GM12864 (cell line): ENCODE results near the gene SMCHD1.
"Not testable (repeated sequence)": the region's sequence is repeated elsewhere in the genome, so short reads cannot be mapped to it uniquely, and the experiment has no call there.

ENCODE experiments used
- DNase-seq: peaks from one replicate; pipeline ENCODE4 v3.0.0-alpha.2; 2011; ENCODE audit warnings: low read depth
- H3K4me3 ChIP-seq: 2 replicates; pipeline ENCODE4 v1.5.1; 2011; ENCODE audit warnings: mild to moderate bottlenecking, low read depth, low read length, control low read depth
- TF ChIP-seq, protein P1 (sequence below): IDR thresholded peaks from 2 replicates; pipeline ENCODE4 v1.5.1; 2011; ENCODE audit warnings: low read depth, mild to moderate bottlenecking, moderate library complexity, low read length, control low read depth, inconsistent platforms; ENCODE audit errors: missing control alignments

Gene SMCHD1

DNA sequence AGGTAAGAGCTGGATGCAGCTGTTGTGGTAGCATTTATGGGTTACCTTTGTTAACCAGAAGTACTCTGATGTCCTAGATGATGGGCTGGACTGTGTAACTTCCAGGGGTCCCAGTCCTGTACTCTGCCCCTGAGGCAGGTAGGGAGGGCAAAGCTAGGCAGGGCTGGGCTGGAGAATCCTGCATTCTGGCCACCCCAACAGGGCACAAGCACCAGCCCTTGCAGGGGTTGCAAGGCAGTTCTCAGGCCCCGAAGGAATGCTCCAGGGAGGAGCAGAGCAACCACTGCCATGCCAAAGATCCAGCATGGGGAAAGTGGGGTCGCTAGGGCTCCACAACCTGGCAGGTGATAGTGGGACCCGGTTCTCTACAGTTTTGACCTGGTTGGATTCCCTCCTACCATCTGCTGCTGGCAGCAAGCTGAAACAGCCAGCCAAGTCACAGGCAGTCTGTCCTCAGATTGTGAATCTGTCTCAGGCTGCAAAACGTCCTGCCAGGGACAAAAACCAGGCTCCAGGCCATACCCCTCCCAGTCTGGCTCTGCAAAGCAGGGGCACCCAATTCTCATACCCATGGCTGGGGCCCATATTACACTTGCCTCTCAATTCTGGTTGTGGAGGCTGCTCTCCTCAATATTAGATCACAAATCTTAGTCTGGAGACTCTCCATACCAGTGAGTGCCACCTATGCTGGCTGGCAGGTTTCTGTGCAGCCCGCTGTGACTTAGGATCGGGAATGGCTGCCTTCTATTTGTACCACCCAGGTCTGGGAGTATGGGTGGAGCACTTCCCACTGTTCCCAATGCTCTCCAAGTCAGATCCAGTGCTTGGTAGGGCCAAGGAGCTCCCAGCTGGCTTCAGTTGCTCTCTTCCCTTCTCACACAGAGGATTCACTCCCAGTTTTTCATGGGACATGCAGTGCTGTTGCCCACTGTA, 61.1 kb downstream of the SMCHD1 start:
- no peak for DNase-seq
- H3K4me3 ChIP-seq = no peak overlapping the region
- TF ChIP-seq, protein P1, sequence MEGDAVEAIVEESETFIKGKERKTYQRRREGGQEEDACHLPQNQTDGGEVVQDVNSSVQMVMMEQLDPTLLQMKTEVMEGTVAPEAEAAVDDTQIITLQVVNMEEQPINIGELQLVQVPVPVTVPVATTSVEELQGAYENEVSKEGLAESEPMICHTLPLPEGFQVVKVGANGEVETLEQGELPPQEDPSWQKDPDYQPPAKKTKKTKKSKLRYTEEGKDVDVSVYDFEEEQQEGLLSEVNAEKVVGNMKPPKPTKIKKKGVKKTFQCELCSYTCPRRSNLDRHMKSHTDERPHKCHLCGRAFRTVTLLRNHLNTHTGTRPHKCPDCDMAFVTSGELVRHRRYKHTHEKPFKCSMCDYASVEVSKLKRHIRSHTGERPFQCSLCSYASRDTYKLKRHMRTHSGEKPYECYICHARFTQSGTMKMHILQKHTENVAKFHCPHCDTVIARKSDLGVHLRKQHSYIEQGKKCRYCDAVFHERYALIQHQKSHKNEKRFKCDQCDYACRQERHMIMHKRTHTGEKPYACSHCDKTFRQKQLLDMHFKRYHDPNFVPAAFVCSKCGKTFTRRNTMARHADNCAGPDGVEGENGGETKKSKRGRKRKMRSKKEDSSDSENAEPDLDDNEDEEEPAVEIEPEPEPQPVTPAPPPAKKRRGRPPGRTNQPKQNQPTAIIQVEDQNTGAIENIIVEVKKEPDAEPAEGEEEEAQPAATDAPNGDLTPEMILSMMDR = no peak

DNA sequence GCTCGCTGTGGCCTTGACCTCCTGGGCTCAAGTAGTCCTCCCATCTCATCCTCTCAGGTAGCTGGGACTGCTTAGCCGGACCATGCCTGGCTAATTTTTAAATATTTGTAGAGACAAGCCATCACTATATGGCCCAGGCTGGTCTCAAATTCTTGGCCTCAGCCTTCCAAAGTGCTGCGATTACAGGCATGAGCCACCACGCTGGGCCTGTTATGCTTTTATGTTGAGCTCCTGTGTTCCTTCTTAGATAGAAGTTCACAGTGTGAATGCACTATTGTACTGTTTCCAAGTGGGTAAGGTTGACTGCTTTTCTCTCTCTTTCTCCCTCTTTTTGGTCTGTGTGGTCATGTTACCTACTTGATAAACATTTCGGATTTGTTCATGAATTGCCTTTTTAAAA, 61.9 kb downstream of the SMCHD1 start:
- TF ChIP-seq, protein P1 = no peak
- no peak overlapping the region for H3K4me3 ChIP-seq
- no peak for DNase-seq

DNA sequence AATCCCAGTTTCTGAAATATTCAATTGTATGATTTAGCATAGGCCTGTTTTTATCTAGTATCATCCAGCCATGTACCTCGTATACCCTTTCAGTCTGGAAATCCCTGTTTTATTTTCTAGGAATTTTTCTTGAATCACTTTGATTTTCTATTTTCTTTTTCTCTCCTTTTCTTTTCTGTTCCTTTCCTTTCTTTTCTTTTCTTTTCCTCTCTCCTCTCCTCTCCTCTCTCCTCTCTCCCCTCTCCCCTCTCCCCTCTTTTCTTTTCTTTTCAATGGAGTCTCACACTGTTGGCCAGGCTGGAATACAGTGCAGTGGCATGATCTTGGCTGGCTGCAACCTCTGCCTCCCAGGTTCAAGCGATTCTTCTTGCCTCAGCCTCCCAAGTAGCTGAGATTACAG, 63.5 kb downstream of the SMCHD1 start:
- no peak overlapping the region for H3K4me3 ChIP-seq
- TF ChIP-seq, protein P1 = no peak
- no peak for DNase-seq

DNA sequence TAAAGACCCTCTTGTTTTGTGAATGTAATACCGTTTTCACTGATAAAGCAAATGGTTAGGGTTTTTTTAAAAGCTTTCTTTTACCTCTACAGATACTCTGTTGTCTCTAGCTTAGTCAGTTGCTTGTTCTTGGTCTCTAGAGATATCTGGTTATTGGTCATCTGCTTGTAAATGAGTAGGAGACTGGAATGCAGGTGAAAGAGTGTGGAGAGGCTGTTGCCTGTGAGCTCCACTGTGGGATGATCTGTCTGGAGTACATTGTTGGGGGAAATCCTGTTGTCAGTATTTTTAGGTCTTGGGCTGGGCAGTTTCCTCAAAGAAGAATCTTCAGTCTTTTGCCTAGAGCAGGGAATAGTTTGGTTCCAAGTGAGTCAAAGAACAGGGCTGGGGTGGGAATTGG, 67.7 kb downstream of the SMCHD1 start:
- H3K4me3 ChIP-seq = no peak overlapping the region
- TF ChIP-seq, protein P1 = no peak
- no peak for DNase-seq

DNA sequence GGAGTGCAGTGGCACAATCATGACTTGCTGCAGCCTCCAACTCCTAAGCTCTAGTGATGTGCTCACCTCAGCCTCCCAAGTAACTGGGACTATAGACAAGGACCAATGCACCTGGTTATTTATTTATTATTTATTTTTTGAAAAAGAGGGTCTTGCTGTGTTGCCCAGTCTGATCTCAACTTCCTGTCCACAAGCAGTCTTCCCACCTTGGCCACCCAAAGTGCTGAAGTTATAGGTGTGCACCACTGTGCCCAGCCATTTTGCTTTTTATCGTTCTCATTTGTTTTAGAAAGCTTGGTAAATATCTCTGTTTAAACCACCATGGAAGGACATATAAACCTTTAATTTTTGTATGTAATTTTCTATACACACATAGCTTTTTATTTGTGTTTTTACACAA, 74.2 kb downstream of the SMCHD1 start:
- no peak for DNase-seq
- TF ChIP-seq, protein P1 = no peak

DNA sequence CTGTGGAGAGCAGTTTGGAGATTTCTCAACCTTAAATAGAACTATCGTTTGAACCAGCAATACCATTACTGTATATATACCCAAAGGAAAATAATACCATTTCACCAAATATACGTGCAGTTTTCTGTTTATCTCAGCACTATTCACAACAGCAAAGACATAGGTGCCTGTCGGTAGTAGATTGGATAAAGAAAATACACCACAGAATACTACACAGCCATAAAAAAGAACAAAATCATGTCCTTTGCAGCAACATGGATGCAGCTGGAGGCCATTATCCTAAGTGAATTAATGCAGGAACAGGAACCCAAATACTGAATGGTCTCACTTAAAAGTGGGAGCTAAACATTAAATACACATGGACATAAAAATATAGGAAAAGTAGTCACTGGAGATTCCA, 81.3 kb downstream of the SMCHD1 start:
- no peak for DNase-seq

More for the DNA sequence above, 74.2 kb downstream of the SMCHD1 start:
- H3K4me3 ChIP-seq = no peak overlapping the region

DNA sequence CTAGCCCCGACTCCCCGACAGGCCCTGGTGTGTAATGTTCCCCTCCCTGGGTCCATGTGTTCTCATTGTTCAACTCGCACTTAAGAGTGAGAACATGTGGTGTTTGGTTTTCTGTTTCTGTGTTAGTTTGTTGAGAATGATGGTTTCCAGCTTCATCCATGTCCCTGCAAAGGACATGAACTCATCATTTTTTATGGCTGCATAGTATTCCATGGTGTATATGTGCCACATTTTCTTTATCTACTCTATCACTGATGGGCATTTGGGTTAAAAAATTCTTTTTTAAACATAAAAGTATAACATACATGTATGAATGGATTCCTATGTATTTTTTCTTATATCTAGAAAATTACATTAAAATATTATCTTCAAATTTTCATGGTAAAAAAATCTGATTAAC, 84.6 kb downstream of the SMCHD1 start:
- not testable (repeated sequence) for DNase-seq, H3K4me3 ChIP-seq

More for the DNA sequence above, 81.3 kb downstream of the SMCHD1 start:
- TF ChIP-seq, protein P1 = no peak
- no peak overlapping the region for H3K4me3 ChIP-seq
